ENCODE measurements around the gene TLR6.

The TLR6 gene

GRCh38 chr4:38902221-38902620, 45.6 kb upstream of the TLR6 start:
- TF ChIP-seq POLR2A (IDR thresholded peaks at IDR 0.05; ENCODE audit: extremely low read depth, insufficient read length): no peak
- TF ChIP-seq MAX (IDR thresholded peaks at IDR 0.05; ENCODE audit: low read depth, low read length): no peak
- TF ChIP-seq MYC (IDR thresholded peaks at IDR 0.05; ENCODE audit: low read depth, low read length): no peak
- TF ChIP-seq, protein P1, sequence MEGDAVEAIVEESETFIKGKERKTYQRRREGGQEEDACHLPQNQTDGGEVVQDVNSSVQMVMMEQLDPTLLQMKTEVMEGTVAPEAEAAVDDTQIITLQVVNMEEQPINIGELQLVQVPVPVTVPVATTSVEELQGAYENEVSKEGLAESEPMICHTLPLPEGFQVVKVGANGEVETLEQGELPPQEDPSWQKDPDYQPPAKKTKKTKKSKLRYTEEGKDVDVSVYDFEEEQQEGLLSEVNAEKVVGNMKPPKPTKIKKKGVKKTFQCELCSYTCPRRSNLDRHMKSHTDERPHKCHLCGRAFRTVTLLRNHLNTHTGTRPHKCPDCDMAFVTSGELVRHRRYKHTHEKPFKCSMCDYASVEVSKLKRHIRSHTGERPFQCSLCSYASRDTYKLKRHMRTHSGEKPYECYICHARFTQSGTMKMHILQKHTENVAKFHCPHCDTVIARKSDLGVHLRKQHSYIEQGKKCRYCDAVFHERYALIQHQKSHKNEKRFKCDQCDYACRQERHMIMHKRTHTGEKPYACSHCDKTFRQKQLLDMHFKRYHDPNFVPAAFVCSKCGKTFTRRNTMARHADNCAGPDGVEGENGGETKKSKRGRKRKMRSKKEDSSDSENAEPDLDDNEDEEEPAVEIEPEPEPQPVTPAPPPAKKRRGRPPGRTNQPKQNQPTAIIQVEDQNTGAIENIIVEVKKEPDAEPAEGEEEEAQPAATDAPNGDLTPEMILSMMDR (IDR thresholded peaks at IDR 0.05; ENCODE audit: low read depth, low read length): no peak
- no peak overlapping the region for H3K4me3 ChIP-seq (ENCODE audit: low read depth, low read length)
- DNase-seq (ENCODE audit: low read depth): no peak

DNA sequence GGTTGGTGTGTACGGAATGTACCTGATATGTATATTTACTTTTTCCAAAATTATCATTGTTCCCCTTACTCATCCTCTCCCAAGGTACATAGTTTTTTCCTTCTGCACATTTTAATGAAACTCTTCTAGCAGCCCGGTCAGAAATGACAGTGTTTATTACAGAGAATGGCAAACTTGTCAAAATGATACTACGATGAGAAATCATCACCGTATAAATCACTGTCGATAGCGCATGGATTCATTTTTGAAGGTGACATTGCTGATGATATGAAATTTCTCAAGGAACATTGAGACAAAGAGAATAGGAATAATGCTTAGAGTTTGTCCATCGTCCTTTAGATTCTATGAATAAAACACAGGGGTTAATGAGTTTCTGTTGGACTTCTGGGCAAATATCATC, 41.6 kb upstream of the TLR6 start:
- no peak for DNase-seq (ENCODE audit: low read depth)
- no peak overlapping the region for H3K4me3 ChIP-seq (ENCODE audit: low read depth, low read length)
- TF ChIP-seq MYC (IDR thresholded peaks at IDR 0.05; ENCODE audit: low read depth, low read length) (no peak), POLR2A (IDR thresholded peaks at IDR 0.05; ENCODE audit: extremely low read depth, insufficient read length) (no peak)

DNA sequence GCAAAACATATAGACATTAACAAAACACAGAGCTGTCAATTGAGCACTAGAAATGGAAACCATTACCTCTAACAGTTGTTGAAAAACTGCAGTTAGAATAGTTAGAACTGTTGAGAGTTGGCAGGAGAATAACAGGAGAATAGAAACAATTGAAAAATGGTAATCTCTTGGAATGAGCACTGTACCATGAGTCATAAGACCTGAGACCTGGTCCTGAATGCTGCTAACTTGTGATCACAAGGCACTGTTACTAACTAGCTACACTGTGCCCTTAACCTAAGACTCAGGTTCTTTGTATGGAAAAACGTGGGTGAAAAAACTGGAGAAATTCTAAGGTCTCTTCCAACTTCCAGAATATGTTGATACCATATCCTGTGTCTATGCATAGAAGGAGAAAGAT, 40.3 kb upstream of the TLR6 start:
- DNase-seq (ENCODE audit: low read depth): no peak
- TF ChIP-seq MAX (IDR thresholded peaks at IDR 0.05; ENCODE audit: low read depth, low read length): no peak
- TF ChIP-seq, protein P1 (IDR thresholded peaks at IDR 0.05; ENCODE audit: low read depth, low read length): no peak
- no peak for TF ChIP-seq MYC (IDR thresholded peaks at IDR 0.05; ENCODE audit: low read depth, low read length)
- no peak for TF ChIP-seq POLR2A (IDR thresholded peaks at IDR 0.05; ENCODE audit: extremely low read depth, insufficient read length)
- H3K4me3 ChIP-seq (ENCODE audit: low read depth, low read length): no peak overlapping the region

GRCh38 chr4:38894322-38894982, 37.8 kb upstream of the TLR6 start:
- peak; percentile 15 for DNase-seq (ENCODE audit: low read depth)
- H3K4me3 ChIP-seq (ENCODE audit: low read depth, low read length): no peak overlapping the region
- TF ChIP-seq, protein P1 (IDR thresholded peaks at IDR 0.05; ENCODE audit: low read depth, low read length): no peak
- TF ChIP-seq MYC (IDR thresholded peaks at IDR 0.05; ENCODE audit: low read depth, low read length) (no peak), POLR2A (IDR thresholded peaks at IDR 0.05; ENCODE audit: extremely low read depth, insufficient read length) (no peak), MAX (IDR thresholded peaks at IDR 0.05; ENCODE audit: low read depth, low read length) (no peak)

DNA sequence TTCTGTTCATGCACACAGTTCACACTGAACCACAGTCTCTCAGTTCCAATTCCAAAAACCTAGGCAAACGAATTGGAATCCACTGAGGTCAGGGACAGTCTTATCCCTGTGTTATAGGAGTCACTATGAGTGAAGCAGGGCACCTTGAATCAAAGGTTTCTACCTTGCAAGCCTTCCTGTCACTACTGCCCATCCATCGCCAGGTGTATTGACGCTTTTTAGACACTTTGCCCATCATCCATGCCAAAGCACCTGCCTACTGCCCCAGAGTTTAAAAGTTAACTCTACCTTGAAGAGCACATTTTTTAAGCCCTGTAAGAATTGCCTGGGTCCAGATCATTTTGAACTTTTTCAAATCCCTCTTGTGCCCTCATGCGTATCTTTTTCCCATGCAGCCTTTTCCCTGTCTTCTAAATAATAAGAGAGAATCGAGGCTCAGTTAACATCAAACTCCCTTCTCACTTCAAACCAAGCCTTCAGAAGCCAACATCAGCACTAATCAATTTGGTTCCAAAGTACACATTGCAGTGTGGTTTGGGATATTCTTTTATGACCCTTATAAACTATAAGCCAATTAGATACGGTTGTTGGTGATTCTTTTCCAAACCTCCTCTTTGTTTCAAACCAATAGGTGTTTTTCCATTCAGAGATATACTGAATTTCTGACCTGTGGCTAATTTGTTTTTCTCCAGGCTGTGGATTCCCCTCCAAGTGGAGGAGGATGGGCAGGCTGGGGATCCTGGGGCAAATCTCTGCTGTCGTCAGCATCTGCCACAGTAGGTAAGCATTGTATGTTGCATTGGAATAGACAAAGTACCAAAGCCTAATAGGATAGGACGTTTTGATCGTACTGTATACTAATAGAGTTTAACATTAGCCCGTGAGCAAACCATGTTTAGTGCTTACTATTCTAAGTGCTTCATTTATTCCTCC, 34.7 kb upstream of the TLR6 start:
- no peak overlapping the region for H3K4me3 ChIP-seq (ENCODE audit: low read depth, low read length)
- TF ChIP-seq MYC (IDR thresholded peaks at IDR 0.05; ENCODE audit: low read depth, low read length): no peak
- TF ChIP-seq MAX (IDR thresholded peaks at IDR 0.05; ENCODE audit: low read depth, low read length): no peak
- TF ChIP-seq, protein P1 (IDR thresholded peaks at IDR 0.05; ENCODE audit: low read depth, low read length): no peak
- no peak for TF ChIP-seq POLR2A (IDR thresholded peaks at IDR 0.05; ENCODE audit: extremely low read depth, insufficient read length)
- DNase-seq (ENCODE audit: low read depth): no peak

GRCh38 chr4:38889143-38889542, 32.5 kb upstream of the TLR6 start:
- TF ChIP-seq, protein P1 (IDR thresholded peaks at IDR 0.05; ENCODE audit: low read depth, low read length): no peak
- TF ChIP-seq POLR2A (IDR thresholded peaks at IDR 0.05; ENCODE audit: extremely low read depth, insufficient read length) (no peak), MYC (IDR thresholded peaks at IDR 0.05; ENCODE audit: low read depth, low read length) (no peak), MAX (IDR thresholded peaks at IDR 0.05; ENCODE audit: low read depth, low read length) (no peak)
- peak; percentile 37 for DNase-seq (ENCODE audit: low read depth)
- H3K4me3 ChIP-seq (ENCODE audit: low read depth, low read length): no peak overlapping the region
